ENCODE data around the gene SLC8A1. TPM values are rescaled to one million over a fixed set of nuclear protein-coding genes. Genes with fewer than 3 reads are reported as not detected.

SLC8A1 gene
- total RNA-seq, 1 donor from 2014 or later: 5.7 TPM

GRCh38 chr2:40201425-40201824 is 250.5 kb downstream of the SLC8A1 start:
- Mint-ChIP-seq H3K36me3 (ENCODE audit: insufficient read depth) (no peaks in the 10 kb centered on the region), H3K27ac (no peak overlapping the region), H3K27me3 (no peaks in the 10 kb centered on the region), H3K4me1 (ENCODE audit: low read depth) (no peaks in the 10 kb centered on the region), H3K9me3 (ENCODE audit: low read depth) (peaks cover 3% of the 10 kb centered on the region), H3K4me3 (ENCODE audit: low read depth) (no peak overlapping the region)
- TF ChIP-seq CTCF (IDR thresholded peaks at IDR 0.05; ENCODE audit: unreplicated experiment): no peak
- DNase-seq (ENCODE audit: low spot score, unreplicated experiment): no peak

- Mint-ChIP-seq H3K27ac (no peak overlapping the region), H3K27me3 (no peaks in the 10 kb centered on the region)
- no peak for TF ChIP-seq CTCF (IDR thresholded peaks at IDR 0.05; ENCODE audit: unreplicated experiment)
Observed at GRCh38 chr2:40200366-40200915, 251.4 kb downstream of the SLC8A1 start.

GRCh38 chr2:40199771-40200170 is 252.1 kb downstream of the SLC8A1 start:
- no peak overlapping the region for H3K27ac Mint-ChIP-seq
- H3K9me3 Mint-ChIP-seq (ENCODE audit: low read depth): no peaks in the 10 kb centered on the region
- H3K4me3 Mint-ChIP-seq (ENCODE audit: low read depth): no peak overlapping the region
- no peak for TF ChIP-seq CTCF (IDR thresholded peaks at IDR 0.05; ENCODE audit: unreplicated experiment)
- DNase-seq (ENCODE audit: low spot score, unreplicated experiment): no peak
- no peaks in the 10 kb centered on the region for H3K27me3 Mint-ChIP-seq
- H3K36me3 Mint-ChIP-seq (ENCODE audit: insufficient read depth): no peaks in the 10 kb centered on the region
- H3K4me1 Mint-ChIP-seq (ENCODE audit: low read depth): no peaks in the 10 kb centered on the region

More at GRCh38 chr2:40200366-40200915, 251.4 kb downstream of the SLC8A1 start:
- Mint-ChIP-seq H3K4me1 (ENCODE audit: low read depth) (no peaks in the 10 kb centered on the region), H3K36me3 (ENCODE audit: insufficient read depth) (no peaks in the 10 kb centered on the region), H3K9me3 (ENCODE audit: low read depth) (peaks cover 2% of the 10 kb centered on the region), H3K4me3 (ENCODE audit: low read depth) (no peak overlapping the region)
- no peak for DNase-seq (ENCODE audit: low spot score, unreplicated experiment)

DNA sequence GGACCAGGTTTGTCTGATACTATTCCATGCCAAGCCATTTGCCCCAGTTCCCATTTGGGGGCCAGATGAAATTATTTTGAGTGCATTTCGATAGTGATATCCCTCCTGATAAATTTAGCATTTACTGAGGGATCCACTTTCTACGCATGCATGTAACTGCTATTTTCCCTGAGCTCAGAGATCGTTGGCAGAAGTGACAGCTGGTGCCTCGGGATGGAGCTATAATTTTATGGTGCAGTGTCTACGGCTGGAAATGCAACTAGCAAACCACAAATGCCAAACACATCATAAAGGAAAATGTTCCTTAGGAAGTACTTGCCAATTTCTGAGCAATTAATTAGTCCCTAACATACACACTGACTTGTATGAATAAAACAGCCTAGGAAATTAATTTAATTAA is 254.8 kb downstream of the SLC8A1 start:
- H3K9me3 Mint-ChIP-seq (ENCODE audit: low read depth): no peaks in the 10 kb centered on the region
- no peaks in the 10 kb centered on the region for H3K27me3 Mint-ChIP-seq
- H3K4me1 Mint-ChIP-seq (ENCODE audit: low read depth): peaks cover 6% of the 10 kb centered on the region
- no peak for TF ChIP-seq CTCF (IDR thresholded peaks at IDR 0.05; ENCODE audit: unreplicated experiment)
- no peak overlapping the region for H3K4me3 Mint-ChIP-seq (ENCODE audit: low read depth)
- no peak overlapping the region for H3K27ac Mint-ChIP-seq
- no peaks in the 10 kb centered on the region for H3K36me3 Mint-ChIP-seq (ENCODE audit: insufficient read depth)
- DNase-seq (ENCODE audit: low spot score, unreplicated experiment): no peak

GRCh38 chr2:40193670-40194026 is 258.2 kb downstream of the SLC8A1 start:
- H3K27ac Mint-ChIP-seq: no peak overlapping the region
- no peaks in the 10 kb centered on the region for H3K27me3 Mint-ChIP-seq
- no peak overlapping the region for H3K4me3 Mint-ChIP-seq (ENCODE audit: low read depth)

More at GRCh38 chr2:40193670-40194026, 258.2 kb downstream of the SLC8A1 start:
- H3K9me3 Mint-ChIP-seq (ENCODE audit: low read depth): no peaks in the 10 kb centered on the region
- no peak for DNase-seq (ENCODE audit: low spot score, unreplicated experiment)
- no peak for TF ChIP-seq CTCF (IDR thresholded peaks at IDR 0.05; ENCODE audit: unreplicated experiment)
- peaks cover 6% of the 10 kb centered on the region for H3K4me1 Mint-ChIP-seq (ENCODE audit: low read depth)
- no peaks in the 10 kb centered on the region for H3K36me3 Mint-ChIP-seq (ENCODE audit: insufficient read depth)

All from progenitor cell of endocrine pancreas (in vitro differentiated cells).